Uterus (tissue), 2 donors: ENCODE results near the gene C13orf46.

Experiments
- POLR2A ChIP-seq, 2 donors: fragments of 450-650 bp; IDR thresholded peaks; one replicate each; pipeline ENCODE4 v1.6.1; 2016; ENCODE audit warnings: antibody characterized with exemption in 2 of 2, mild to moderate bottlenecking in 1 of 2, moderate library complexity in 1 of 2
- TF ChIP-seq, protein P1 (sequence below), 4 experiments: fragments of 200-600 bp in 2 of 4; fragments of 450-650 bp in 2 of 4; sonication (generic) in 2 of 4; IDR thresholded peaks; one replicate each; pipeline ENCODE4 v1.5.1; 2016 to 2019; ENCODE audit warnings: antibody characterized with exemption in 4 of 4, mild to moderate bottlenecking in 2 of 4, moderate library complexity in 1 of 4

DNA sequence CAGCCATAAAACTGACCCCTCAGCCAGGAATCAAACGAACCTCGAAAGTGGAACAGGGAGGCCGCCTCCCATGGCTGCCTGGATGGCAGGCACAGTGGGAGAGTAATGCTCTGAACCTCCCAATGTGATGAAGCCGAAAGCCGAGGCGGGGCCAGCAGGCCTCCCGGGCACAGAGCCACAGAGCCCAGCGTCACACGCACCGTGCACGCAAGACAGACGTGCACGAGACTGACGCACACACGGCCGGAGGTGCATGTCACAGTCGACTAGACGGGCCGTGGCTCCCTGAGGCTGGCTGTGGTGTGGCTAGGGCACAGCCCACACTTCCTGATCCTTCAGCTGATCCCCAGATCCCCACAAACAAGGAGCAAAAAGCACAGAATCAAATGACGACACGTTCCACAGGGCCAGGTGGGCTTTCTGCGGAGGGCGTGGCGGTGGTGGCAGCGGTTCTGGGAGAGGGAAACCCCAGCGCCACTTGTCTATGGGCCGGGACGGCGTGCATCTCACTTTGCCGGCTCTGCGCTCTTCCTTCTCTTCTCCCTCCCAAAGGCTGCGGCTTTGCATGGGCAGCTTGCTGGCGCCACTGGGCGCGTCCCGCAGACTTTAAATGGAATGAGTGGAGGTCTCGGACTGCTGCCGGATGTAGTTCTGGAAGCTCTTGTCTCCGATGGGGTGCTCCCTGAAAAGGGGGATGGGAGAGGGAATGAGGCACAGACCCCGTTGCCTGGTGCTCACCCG lies 5.0 kb upstream of the C13orf46 start:
- no peak for TF ChIP-seq POLR2A (IDR thresholded peaks at IDR 0.05)
- TF ChIP-seq, protein P1, sequence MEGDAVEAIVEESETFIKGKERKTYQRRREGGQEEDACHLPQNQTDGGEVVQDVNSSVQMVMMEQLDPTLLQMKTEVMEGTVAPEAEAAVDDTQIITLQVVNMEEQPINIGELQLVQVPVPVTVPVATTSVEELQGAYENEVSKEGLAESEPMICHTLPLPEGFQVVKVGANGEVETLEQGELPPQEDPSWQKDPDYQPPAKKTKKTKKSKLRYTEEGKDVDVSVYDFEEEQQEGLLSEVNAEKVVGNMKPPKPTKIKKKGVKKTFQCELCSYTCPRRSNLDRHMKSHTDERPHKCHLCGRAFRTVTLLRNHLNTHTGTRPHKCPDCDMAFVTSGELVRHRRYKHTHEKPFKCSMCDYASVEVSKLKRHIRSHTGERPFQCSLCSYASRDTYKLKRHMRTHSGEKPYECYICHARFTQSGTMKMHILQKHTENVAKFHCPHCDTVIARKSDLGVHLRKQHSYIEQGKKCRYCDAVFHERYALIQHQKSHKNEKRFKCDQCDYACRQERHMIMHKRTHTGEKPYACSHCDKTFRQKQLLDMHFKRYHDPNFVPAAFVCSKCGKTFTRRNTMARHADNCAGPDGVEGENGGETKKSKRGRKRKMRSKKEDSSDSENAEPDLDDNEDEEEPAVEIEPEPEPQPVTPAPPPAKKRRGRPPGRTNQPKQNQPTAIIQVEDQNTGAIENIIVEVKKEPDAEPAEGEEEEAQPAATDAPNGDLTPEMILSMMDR (IDR thresholded peaks at IDR 0.05): no peak
